Esophagus muscularis mucosa (tissue), 4 donors: ENCODE measurements around the gene LRRC34. TPM values are rescaled to one million over a fixed set of nuclear protein-coding genes. Genes with fewer than 3 reads are reported as not detected.

ENCODE experiments used
- DNase-seq: peaks from one replicate; pipeline ENCODE4 v3.0.0-alpha.2; 2017; ENCODE audit errors: extremely low spot score
- H3K27ac ChIP-seq, 4 donors: fragments of 200-600 bp; sonication (generic); replicated peaks in 1 of 4; 1 replicate in 3 of 4; 2 replicates in 1 of 4; pipeline ENCODE4 v1.5.1; 2016 to 2019; ENCODE audit warnings: mild to moderate bottlenecking in 1 of 4
- H3K27me3 ChIP-seq, 4 donors: fragments of 200-600 bp; sonication (generic); one replicate each; pipeline versions ENCODE4 v1.5.1 to v1.6.0; 2016 to 2019
- H3K36me3 ChIP-seq, 4 donors: fragments of 200-600 bp; sonication (generic); one replicate each; pipeline ENCODE4 v1.5.1; 2016 to 2019
- H3K4me1 ChIP-seq, 4 donors: fragments of 200-600 bp; sonication (generic); one replicate each; pipeline ENCODE4 v1.5.1; 2016 to 2019
- H3K4me3 ChIP-seq, 4 donors: fragments of 200-600 bp; sonication (generic); 1 replicate in 2 of 4; 2 replicates in 2 of 4; pipeline ENCODE4 v1.5.1; 2016 to 2019; ENCODE audit warnings: mild to moderate bottlenecking in 4 of 4, moderate library complexity in 1 of 4
- H3K9me3 ChIP-seq, 4 donors: fragments of 200-600 bp; sonication (generic); 1 replicate in 3 of 4; 2 replicates in 1 of 4; pipeline ENCODE4 v1.5.1; 2016 to 2019
- CTCF ChIP-seq, 3 experiments: fragments of 200-600 bp in 2 of 3; fragments of 450-650 bp in 1 of 3; sonication (generic) in 2 of 3; IDR thresholded peaks; one replicate each; pipeline ENCODE4 v1.5.1; 2017 to 2019; ENCODE audit warnings: antibody characterized with exemption in 3 of 3, mild to moderate bottlenecking in 2 of 3, moderate library complexity in 1 of 3
- EP300 ChIP-seq: sonication (generic); formaldehyde crosslinking; IDR thresholded peaks from one replicate; pipeline ENCODE4 v1.6.1; 2017; ENCODE audit warnings: antibody characterized with exemption
- POLR2A ChIP-seq: fragments of 450-650 bp; IDR thresholded peaks from one replicate; pipeline ENCODE4 v1.6.1; 2017; ENCODE audit warnings: antibody characterized with exemption, moderate library complexity, mild to moderate bottlenecking, low read depth
- POLR2AphosphoS5 ChIP-seq, 2 donors: sonication (generic); formaldehyde crosslinking; IDR thresholded peaks; one replicate each; pipeline ENCODE4 v1.6.1; 2017; ENCODE audit warnings: antibody characterized with exemption in 2 of 2
- WGBS: methylation state at CpG from one replicate; pipeline ENCODE4 v1.1.5; 2018; 5-methylcytosine and 5-hydroxymethylcytosine counted together
- intact Hi-C: fragments of 100-400 bp; cut with DNase I; formaldehyde crosslinking; loops from one replicate; pipeline ENCODE4 v1.15.1; 2023
- total RNA-seq, 4 donors: library from RNA; depleted of rRNA; stranded (reverse); fragments of >200 nt; gene quantifications; one replicate each; pipeline versions ENCODE4 v1.1.0 to v1.2.1, GENCODE V29; 2016

The LRRC34 gene
- total RNA-seq, 4 donors from 2014 or later: 2.0 to 2.9 (median 2.2) TPM

GRCh38 chr3:169774186-169774585, 38.5 kb downstream of the LRRC34 start:
- Histone ChIP-seq H3K27ac (peak overlapping the region; percentile 95 to 99 (median 98)), H3K36me3 (peaks cover 15 to 45% (median 31%) of the 10 kb centered on the region in 4 donors), H3K4me1 (peaks cover 20 to 40% (median 36%) of the 10 kb centered on the region in 4 donors), H3K9me3 (no peaks in the 10 kb centered on the region), H3K4me3 (peak overlapping the region; percentile 78 to 91 (median 82)), H3K27me3 (no peaks in the 10 kb centered on the region)
- TF ChIP-seq POLR2A (no peak), CTCF (IDR thresholded peaks at IDR 0.05) (no peak), POLR2AphosphoS5 (IDR thresholded peaks at IDR 0.05) (no peak), EP300 (no peak)
- 47% methylated on average over 5 of the region's 5 CpGs for WGBS
- no peak for DNase-seq
- intact Hi-C loops: no loop called here

GRCh38 chr3:169772897-169773816, 39.5 kb downstream of the LRRC34 start, which contains the start of gene MYNN:
Gene MYNN (plus strand): TSS chr3:169773396. CDS start chr3:169774296, 900 bp downstream.
- Histone ChIP-seq H3K27me3 (no peaks in the 10 kb centered on the region), H3K36me3 (peaks cover 9 to 34% (median 23%) of the 10 kb centered on the region in 4 donors), H3K9me3 (no peaks in the 10 kb centered on the region), H3K4me3 (peak within 1 kb of the TSS; percentile 78 to 91 (median 82)), H3K4me1 (peaks cover 20 to 40% (median 36%) of the 10 kb centered on the region in 4 donors), H3K27ac (peak within 1 kb of the TSS; percentile 95 to 99 (median 98))
- 0% methylated on average over 12 of the region's 61 CpGs for WGBS
- intact Hi-C loops: no loop called here
- TF ChIP-seq CTCF (IDR thresholded peaks at IDR 0.05) (no peak), POLR2A (peak; percentile 99), EP300 (no peak), POLR2AphosphoS5 (IDR thresholded peaks at IDR 0.05) (peak; percentile 100)
- DNase-seq: peak; percentile 97

- peak overlapping the region; percentile 78 to 91 (median 82) for H3K4me3 ChIP-seq
- peaks cover 20 to 39% (median 34%) of the 10 kb centered on the region in 4 donors for H3K4me1 ChIP-seq
- WGBS: under 1% methylated on average over 15 of the region's 15 CpGs
- TF ChIP-seq CTCF (IDR thresholded peaks at IDR 0.05) (no peak), POLR2A (no peak), POLR2AphosphoS5 (IDR thresholded peaks at IDR 0.05) (no peak), EP300 (no peak)
- H3K27me3 ChIP-seq: no peaks in the 10 kb centered on the region
- no peaks in the 10 kb centered on the region for H3K9me3 ChIP-seq
- peak overlapping the region; percentile 95 to 99 (median 98) for H3K27ac ChIP-seq
- peak; percentile 93 for DNase-seq
- peaks cover 1 to 27% (median 18%) of the 10 kb centered on the region in 4 donors for H3K36me3 ChIP-seq
- intact Hi-C loops: no loop called here
These were observed 40.3 kb downstream of the LRRC34 start for GRCh38 chr3:169772305-169772896.

- WGBS: under 1% methylated on average over 27 of the region's 27 CpGs
- H3K9me3 ChIP-seq: no peaks in the 10 kb centered on the region
- DNase-seq: no peak
- peak overlapping the region; percentile 78 to 91 (median 82) for H3K4me3 ChIP-seq
- intact Hi-C loops: no loop called here
- peaks cover 20 to 32% (median 29%) of the 10 kb centered on the region in 4 donors for H3K4me1 ChIP-seq
- H3K27me3 ChIP-seq: no peaks in the 10 kb centered on the region
- peaks cover 0 to 20% (median 12%) of the 10 kb centered on the region in 4 donors for H3K36me3 ChIP-seq
- H3K27ac ChIP-seq: peak overlapping the region; percentile 95 to 99 (median 98)
- peak in 1 of 2 donors; percentile 44 for TF ChIP-seq POLR2AphosphoS5 (IDR thresholded peaks at IDR 0.05)
- TF ChIP-seq EP300: no peak
- TF ChIP-seq CTCF (IDR thresholded peaks at IDR 0.05): no peak
- no peak for TF ChIP-seq POLR2A
These were observed 41.0 kb downstream of the LRRC34 start for GRCh38 chr3:169771497-169772304.
